GM13977 (cell line): ENCODE measurements around the gene FBXL7.

Experiments
- DNase-seq: peaks from one replicate; pipeline ENCODE4 v3.0.0; 2012; ENCODE audit warnings: low spot score
- CTCF ChIP-seq: IDR thresholded peaks from 2 replicates; pipeline ENCODE4 v1.5.1; 2012; ENCODE audit warnings: mild to moderate bottlenecking, control low read depth; ENCODE audit not compliant: insufficient read depth; ENCODE audit errors: extremely low read depth, missing control alignments
- in situ Hi-C: fragments of 300-500 bp; cut with MboI; formaldehyde crosslinking; loops from one replicate; pipeline ENCODE4 v1.12.0; 2022; ENCODE audit warnings: low sequenced_read_pairs, low pct_unique_long_range_greater_than_20kb, mixed read lengths, inconsistent platforms; ENCODE audit not compliant: unreplicated experiment

The FBXL7 gene

GRCh38 chr5:15510831-15511230 is 10.9 kb downstream of the FBXL7 start:
- in situ Hi-C loops = no loop called here
- no peak for TF ChIP-seq CTCF
- no peak for DNase-seq

- in situ Hi-C loops = no loop called here
- no peak for DNase-seq
- TF ChIP-seq CTCF = no peak
Measured at GRCh38 chr5:15513431-15513830, 13.5 kb downstream of the FBXL7 start.

- DNase-seq = no peak
- in situ Hi-C loops = no loop called here
- no peak for TF ChIP-seq CTCF
Measured at GRCh38 chr5:15513911-15514310, 13.9 kb downstream of the FBXL7 start.

- no peak for TF ChIP-seq CTCF
- in situ Hi-C loops = no loop called here
Measured at GRCh38 chr5:15515229-15515628, 15.2 kb downstream of the FBXL7 start.

GRCh38 chr5:15516486-15516885 is 16.5 kb downstream of the FBXL7 start:
- no peak for TF ChIP-seq CTCF
- in situ Hi-C loops = no loop called here
- DNase-seq = no peak

More at GRCh38 chr5:15515229-15515628, 15.2 kb downstream of the FBXL7 start:
- DNase-seq = no peak

GRCh38 chr5:15518786-15519185 is 18.8 kb downstream of the FBXL7 start:
- TF ChIP-seq CTCF = no peak
- DNase-seq = no peak
- in situ Hi-C loops = no loop called here

GRCh38 chr5:15520856-15521255 is 20.9 kb downstream of the FBXL7 start:
- in situ Hi-C loops = no loop called here
- TF ChIP-seq CTCF = no peak
- no peak for DNase-seq
